Urinary bladder (tissue), 4 donors: ENCODE data around the gene DOCK11. TPM values are rescaled to one million over a fixed set of nuclear protein-coding genes. Genes with fewer than 3 reads are reported as not detected.
A peak's percentile ranks its signal among the peaks of the same experiment; 100 is the strongest.
"Not testable (repeated sequence)": the region's sequence is repeated elsewhere in the genome, so short reads cannot be mapped to it uniquely, and the experiment has no call there.

Experiments used
- DNase-seq: peaks from one replicate; pipeline ENCODE4 v3.0.0-alpha.2; 2015; ENCODE audit errors: extremely low spot score
- H3K27ac ChIP-seq: one replicate; pipeline ENCODE4 v1.5.1; 2013; ENCODE audit warnings: low read depth, mild to moderate bottlenecking, moderate library complexity
- H3K36me3 ChIP-seq: one replicate; pipeline ENCODE4 v1.6.1; 2013; ENCODE audit warnings: mild to moderate bottlenecking, moderate library complexity; ENCODE audit not compliant: insufficient read depth
- H3K4me1 ChIP-seq: one replicate; pipeline ENCODE4 v1.6.1; 2013; ENCODE audit warnings: mild to moderate bottlenecking, moderate library complexity; ENCODE audit not compliant: insufficient read depth
- H3K4me3 ChIP-seq: one replicate; pipeline ENCODE4 v1.5.1; 2013; ENCODE audit warnings: low read depth, low read length
- WGBS: extraction: QIAGEN DNeasy Blood & Tissue Kit; methylation state at CpG from one replicate; pipeline ENCODE4 v1.1.7; 2013; 5-methylcytosine and 5-hydroxymethylcytosine counted together
- polyA plus RNA-seq: library from polyadenylated mRNA; stranded (reverse); fragments of 200-250 nt; gene quantifications from one replicate; pipeline ENCODE4 v1.2.3, GENCODE V29; 2013
- total RNA-seq: library from RNA; depleted of rRNA; stranded (reverse); fragments of >200 nt; gene quantifications from one replicate; pipeline ENCODE4 v1.2.3, GENCODE V29; 2014
- donor health status: healthy with polysubstance abuse.
- donor health status: healthy.

Gene DOCK11
- total and polyA plus RNA-seq, 2 donors, result 15.3 to 50.4 TPM

GRCh38 chrX:118553042-118553710, 57.6 kb downstream of the DOCK11 start:
- H3K4me3 ChIP-seq, result no peak overlapping the region
- no peaks in the 10 kb centered on the region for H3K4me1 ChIP-seq
- peak; percentile 21 for DNase-seq
- WGBS, result 20% methylated on average over 2 of the region's 2 CpGs
- no peaks in the 10 kb centered on the region for H3K36me3 ChIP-seq
- no peak overlapping the region for H3K27ac ChIP-seq

- Histone ChIP-seq H3K27ac (no peak overlapping the region), H3K4me3 (no peak overlapping the region), H3K36me3 (no peaks in the 10 kb centered on the region), H3K4me1 (no peaks in the 10 kb centered on the region)
- DNase-seq, result no peak
- 100% methylated on average over 2 of the region's 2 CpGs for WGBS
Observed at GRCh38 chrX:118554511-118554910, 58.9 kb downstream of the DOCK11 start.

DNA sequence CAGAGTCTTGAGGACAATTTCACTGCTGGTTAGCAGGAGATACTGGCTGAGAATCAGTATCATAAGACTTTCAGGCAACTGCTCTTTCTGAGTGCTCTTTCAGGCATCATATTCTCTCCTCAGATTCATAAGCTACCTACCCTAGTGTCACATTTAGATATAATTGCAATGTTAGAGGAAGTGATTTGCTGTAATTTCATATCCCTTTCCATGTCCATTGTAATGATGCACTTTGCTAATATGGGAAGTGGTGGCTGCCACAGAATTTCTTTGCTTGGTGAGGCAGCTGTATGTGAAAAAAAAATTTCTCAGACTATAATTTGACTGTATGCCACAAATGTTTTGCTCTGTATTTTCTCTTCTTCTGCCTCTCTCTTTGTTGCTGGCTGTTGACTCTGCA, 63.3 kb downstream of the DOCK11 start:
- no peak overlapping the region for H3K27ac ChIP-seq
- no peak overlapping the region for H3K4me3 ChIP-seq
- no peaks in the 10 kb centered on the region for H3K4me1 ChIP-seq
- no peak for DNase-seq
- H3K36me3 ChIP-seq, result no peaks in the 10 kb centered on the region

DNA sequence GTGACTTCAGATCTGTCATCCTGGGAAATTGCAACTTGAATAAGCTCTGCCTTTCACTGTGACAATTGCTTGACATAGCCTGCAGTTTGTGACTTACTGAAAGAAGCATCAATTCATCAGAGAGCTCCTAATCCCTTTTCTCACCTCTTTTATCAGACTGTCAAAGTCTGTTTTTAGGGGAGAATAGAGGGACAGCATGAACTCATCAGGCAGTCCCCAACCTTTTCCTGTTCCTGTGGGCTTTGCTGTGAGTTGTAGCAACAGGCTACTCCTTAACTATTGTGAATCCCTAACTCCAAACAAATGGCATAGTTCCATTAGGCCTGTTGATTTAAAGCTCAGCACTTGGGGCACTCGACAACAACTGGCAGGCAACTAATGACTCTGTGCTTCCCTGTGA, 64.9 kb downstream of the DOCK11 start:
- no peak for DNase-seq
- no peaks in the 10 kb centered on the region for H3K4me1 ChIP-seq
- H3K36me3 ChIP-seq, result no peaks in the 10 kb centered on the region
- WGBS, result 33% methylated on average over 1 of the region's 1 CpG
- no peak overlapping the region for H3K27ac ChIP-seq
- no peak overlapping the region for H3K4me3 ChIP-seq

DNA sequence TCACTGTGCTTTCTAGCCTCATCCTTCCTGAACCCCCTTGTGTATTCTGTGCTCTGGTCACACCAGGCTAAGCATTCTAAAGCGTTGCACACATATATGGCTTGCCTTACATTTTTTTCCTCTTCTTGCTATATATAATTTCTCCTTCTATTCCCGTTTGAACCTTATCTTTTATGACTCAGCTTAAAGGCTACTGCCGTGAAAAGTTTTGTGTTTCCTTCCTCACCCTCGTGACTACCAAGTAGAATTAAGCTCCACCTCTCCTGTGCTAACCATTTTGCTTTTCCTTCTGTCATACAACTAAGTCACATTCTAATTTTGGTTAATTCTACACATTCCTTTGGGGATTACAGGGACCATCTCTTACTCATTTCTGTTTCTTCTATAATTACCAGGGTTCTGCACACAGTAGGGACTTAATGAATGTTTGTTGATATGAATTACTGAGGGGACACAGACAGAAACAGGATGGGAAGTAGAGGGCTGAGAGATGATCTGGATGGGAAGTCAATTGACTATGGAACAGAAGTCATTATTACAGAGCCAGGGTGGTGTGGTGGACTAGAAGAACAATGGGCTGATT, 67.1 kb downstream of the DOCK11 start:
- no peaks in the 10 kb centered on the region for H3K4me1 ChIP-seq
- DNase-seq, result no peak
- H3K27ac ChIP-seq, result no peak overlapping the region
- H3K4me3 ChIP-seq, result no peak overlapping the region
- H3K36me3 ChIP-seq, result no peaks in the 10 kb centered on the region
- 55% methylated on average over 4 of the region's 4 CpGs for WGBS

GRCh38 chrX:118564498-118564897, 68.9 kb downstream of the DOCK11 start:
- no peak overlapping the region for H3K4me3 ChIP-seq
- no peak overlapping the region for H3K27ac ChIP-seq
- no peaks in the 10 kb centered on the region for H3K4me1 ChIP-seq
- 96% methylated on average over 1 of the region's 1 CpG for WGBS
- no peaks in the 10 kb centered on the region for H3K36me3 ChIP-seq
- DNase-seq, result no peak

DNA sequence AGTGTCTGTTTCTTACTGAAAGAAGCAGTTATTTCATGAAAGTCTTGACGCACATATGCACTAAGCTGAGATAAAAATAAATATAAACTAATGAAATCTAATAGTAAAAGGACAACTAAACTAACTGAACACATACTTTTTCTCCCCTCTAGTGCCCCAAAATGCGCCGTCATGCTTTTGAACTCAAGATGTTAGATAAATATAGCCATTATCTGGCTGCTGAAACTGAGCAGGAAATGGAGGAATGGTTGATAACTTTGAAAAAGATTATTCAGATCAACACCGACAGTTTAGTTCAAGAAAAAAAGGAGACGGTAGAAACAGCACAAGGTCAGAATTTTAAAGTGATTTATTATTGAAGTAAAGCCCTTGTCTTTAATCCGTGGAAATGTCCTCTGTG, 70.2 kb downstream of the DOCK11 start:
- H3K36me3 ChIP-seq, result no peaks in the 10 kb centered on the region
- 46% methylated on average over 6 of the region's 6 CpGs for WGBS
- H3K27ac ChIP-seq, result no peak overlapping the region
- H3K4me3 ChIP-seq, result no peak overlapping the region
- H3K4me1 ChIP-seq, result no peaks in the 10 kb centered on the region
- no peak for DNase-seq

DNA sequence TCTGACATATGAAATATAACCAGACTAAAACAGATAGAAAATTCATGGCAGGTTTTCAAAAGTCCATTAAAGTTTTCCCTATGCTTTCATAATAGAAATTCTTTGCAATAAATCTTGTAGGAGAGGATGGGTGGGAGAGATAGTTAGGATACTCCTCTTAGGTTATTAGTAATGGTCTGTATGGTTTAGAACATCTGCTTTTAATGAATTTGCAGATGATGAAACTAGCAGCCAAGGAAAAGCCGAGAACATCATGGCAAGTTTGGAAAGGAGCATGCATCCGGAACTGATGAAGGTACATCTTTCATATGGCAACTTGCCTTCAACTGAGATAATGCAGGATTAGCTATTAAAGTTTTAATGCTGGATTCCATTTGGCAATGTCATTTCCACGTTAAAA, 70.7 kb downstream of the DOCK11 start:
- 56% methylated on average over 3 of the region's 3 CpGs for WGBS
- H3K27ac ChIP-seq, result no peak overlapping the region
- H3K36me3 ChIP-seq, result no peaks in the 10 kb centered on the region
- no peaks in the 10 kb centered on the region for H3K4me1 ChIP-seq
- no peak overlapping the region for H3K4me3 ChIP-seq
- peak; percentile 37 for DNase-seq

DNA sequence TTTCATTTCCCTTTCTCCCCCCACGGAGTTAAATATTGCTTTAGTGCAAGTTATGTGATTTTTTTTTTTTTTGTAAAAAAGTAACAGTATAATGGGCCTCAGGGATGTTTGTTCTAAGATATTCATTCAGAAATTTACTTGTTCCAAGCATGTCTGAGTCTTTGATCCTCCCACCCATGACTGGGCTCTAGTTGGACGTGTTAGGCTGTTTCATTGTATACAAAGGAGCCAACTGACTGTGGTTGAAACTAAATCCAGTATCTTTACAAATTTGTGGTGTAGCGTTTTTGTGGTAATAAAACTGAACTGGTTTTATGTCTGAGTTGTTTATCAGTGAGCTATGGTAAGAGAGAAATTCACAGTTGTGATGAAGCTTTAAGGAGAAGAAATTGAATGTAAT, 74.1 kb downstream of the DOCK11 start:
- no peak overlapping the region for H3K27ac ChIP-seq
- no peak overlapping the region for H3K4me3 ChIP-seq
- no peaks in the 10 kb centered on the region for H3K4me1 ChIP-seq
- no peaks in the 10 kb centered on the region for H3K36me3 ChIP-seq
- WGBS, result 78% methylated on average over 3 of the region's 3 CpGs
- no peak for DNase-seq

GRCh38 chrX:118570209-118570608, 74.6 kb downstream of the DOCK11 start:
- H3K36me3 ChIP-seq, result no peaks in the 10 kb centered on the region
- WGBS, result 92% methylated on average over 2 of the region's 2 CpGs
- DNase-seq, result no peak
- no peak overlapping the region for H3K4me3 ChIP-seq
- H3K27ac ChIP-seq, result no peak overlapping the region
- no peaks in the 10 kb centered on the region for H3K4me1 ChIP-seq

GRCh38 chrX:118571836-118572235, 76.2 kb downstream of the DOCK11 start:
- no peak for DNase-seq
- no peak overlapping the region for H3K27ac ChIP-seq
- H3K4me3 ChIP-seq, result no peak overlapping the region
- WGBS, result 85% methylated on average over 3 of the region's 3 CpGs
- no peaks in the 10 kb centered on the region for H3K36me3 ChIP-seq
- H3K4me1 ChIP-seq, result no peaks in the 10 kb centered on the region

DNA sequence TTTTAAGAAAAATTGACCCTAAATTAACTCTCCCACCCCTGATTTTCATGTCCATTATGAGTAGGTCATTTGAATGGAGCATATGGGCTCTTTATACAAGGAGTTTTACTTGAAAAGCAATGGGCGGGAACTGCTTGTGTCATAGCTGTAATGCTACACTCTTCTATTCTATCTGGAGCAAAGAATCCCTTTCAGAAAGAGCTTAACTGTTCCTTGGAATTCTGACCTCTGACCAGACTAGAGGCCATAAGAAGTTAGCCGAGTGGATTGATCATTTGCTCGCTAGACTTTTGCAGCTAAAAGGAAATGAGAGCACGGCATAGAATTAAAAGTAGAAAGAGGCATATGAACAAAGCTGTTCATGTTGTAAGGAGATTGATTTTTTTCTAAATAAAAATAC, 79.1 kb downstream of the DOCK11 start:
- WGBS, result 83% methylated on average over 4 of the region's 4 CpGs
- Histone ChIP-seq H3K4me1 (no peaks in the 10 kb centered on the region), H3K4me3 (no peak overlapping the region), H3K36me3 (no peaks in the 10 kb centered on the region), H3K27ac (no peak overlapping the region)
- DNase-seq, result no peak

DNA sequence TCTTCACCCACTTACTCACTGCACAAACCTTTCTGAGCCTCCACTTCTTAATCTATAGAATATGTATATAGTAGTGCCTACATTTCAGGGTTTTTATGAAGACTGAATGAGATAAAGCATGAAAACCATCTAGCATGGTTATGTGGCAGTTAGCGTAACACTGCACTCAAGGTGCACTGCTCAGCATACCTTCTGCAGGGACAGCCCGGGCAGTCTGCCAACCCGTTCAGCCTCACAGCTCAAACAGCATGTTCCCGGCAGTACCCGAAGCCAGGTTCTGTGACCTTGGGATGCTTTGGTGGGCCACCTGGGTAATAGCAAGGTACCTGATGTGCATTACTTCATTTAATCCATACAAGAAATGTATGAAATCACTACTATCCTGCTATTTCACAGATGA, 81.4 kb downstream of the DOCK11 start:
- no peak overlapping the region for H3K4me3 ChIP-seq
- H3K36me3 ChIP-seq, result no peaks in the 10 kb centered on the region
- WGBS, result 92% methylated on average over 5 of the region's 5 CpGs
- H3K27ac ChIP-seq, result no peak overlapping the region
- DNase-seq, result no peak
- H3K4me1 ChIP-seq, result no peaks in the 10 kb centered on the region

DNA sequence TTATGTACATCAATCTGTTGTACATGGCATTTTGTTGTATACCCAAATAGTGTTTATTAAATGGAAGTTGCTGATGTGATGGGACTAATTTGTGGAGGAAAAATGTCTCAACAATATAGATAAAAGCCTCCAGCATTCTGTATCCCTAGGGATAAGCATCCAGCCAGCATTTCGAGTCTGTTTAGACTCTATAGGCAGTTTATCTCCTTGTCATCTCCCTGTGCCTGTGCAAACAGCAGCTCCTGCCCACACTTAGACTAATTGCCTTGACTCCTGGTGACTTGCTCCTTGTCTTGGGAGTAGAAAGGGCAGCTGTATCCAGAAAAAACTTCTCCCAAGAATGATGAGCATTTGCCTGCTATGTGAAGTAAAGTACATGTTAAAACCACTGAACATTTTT, 83.8 kb downstream of the DOCK11 start:
- no peaks in the 10 kb centered on the region for H3K36me3 ChIP-seq
- DNase-seq, result no peak
- WGBS, result 28% methylated on average over 1 of the region's 1 CpG
- no peaks in the 10 kb centered on the region for H3K4me1 ChIP-seq
- H3K4me3 ChIP-seq, result no peak overlapping the region
- no peak overlapping the region for H3K27ac ChIP-seq

DNA sequence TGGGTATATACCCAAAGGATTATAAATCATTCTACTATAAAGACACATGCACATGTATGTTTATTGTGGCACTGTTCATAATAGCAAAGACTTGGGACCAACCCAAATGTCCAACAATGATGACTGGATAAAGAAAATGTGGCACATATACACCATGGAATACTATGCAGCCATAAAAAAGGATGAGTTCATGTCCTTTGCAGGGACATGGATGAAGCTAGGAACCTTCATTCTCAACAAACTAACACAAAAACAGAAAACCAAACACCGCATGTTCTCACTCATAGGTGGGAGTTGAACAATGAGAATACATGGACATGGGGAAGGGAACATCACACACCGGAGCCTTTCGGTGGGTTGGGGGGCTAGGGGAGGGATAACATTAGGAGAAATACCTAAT, 87.3 kb downstream of the DOCK11 start:
- H3K4me1 ChIP-seq, H3K4me3 ChIP-seq, H3K27ac ChIP-seq, H3K36me3 ChIP-seq, DNase-seq: not testable (repeated sequence)
- 94% methylated on average over 3 of the region's 3 CpGs for WGBS
